ENCODE data around the gene TNS1. TPM values are rescaled to one million over a fixed set of nuclear protein-coding genes. Genes with fewer than 3 reads are reported as not detected.

TNS1 gene
- total RNA-seq, 1 experiment from 2014 or later, result 3.4 TPM

DNA sequence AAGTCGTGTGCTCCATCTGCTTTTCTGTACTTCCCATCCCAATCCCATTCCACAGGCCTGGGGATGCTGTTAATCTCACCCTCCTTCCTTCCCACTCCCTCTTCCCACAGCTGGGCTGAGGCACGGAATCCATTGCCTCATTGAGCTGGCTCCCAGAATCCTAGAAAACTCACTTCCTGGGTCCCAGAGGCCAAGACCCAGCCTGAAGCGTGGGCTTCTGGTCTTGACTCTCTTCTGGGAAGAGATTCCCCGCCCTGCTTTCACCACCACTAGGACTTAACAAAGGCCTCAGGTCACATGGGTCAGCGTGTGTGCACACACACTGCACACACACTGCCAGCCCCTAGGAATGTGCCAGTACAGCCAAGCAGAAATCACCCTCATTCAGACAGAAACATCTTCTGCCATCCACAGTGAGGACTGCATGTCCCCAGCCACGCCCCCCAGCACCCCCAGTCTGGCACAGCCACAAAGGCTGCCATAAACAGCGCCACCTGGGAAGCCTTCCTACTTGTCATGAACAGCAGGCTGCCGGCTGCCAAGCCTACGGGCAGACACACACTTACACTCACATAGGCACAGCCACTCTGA, 165.8 kb downstream of the TNS1 start:
- peak overlapping the region in 1 of 2 experiments; percentile 27; a peak in 1 of 5 replicates for H3K4me3 Mint-ChIP-seq
- Histone ChIP-seq H4K5ac (ENCODE audit: insufficient read length, low read depth, low read length) (no peak overlapping the region), H2AFZ (ENCODE audit: low read length) (no peak overlapping the region), H3K4me2 (ENCODE audit: insufficient read depth, insufficient read length, low read length) (no peak overlapping the region), H3K4ac (ENCODE audit: low read depth, low read length) (no peak overlapping the region; the same call in 1 of the 2 replicates), H3T11ph (ENCODE audit: low read length) (no peak overlapping the region), H3K27me3 (ENCODE audit: insufficient read depth, low read length) (no peaks in the 10 kb centered on the region), H3K9ac (ENCODE audit: extremely low read depth, insufficient read length, low read length) (no peak overlapping the region), H3K56ac (ENCODE audit: insufficient read length, low read depth, low read length) (no peak overlapping the region), H4K8ac (replicated peaks; ENCODE audit: insufficient read length, low read depth, low read length) (no peak overlapping the region), H3K27ac (ENCODE audit: insufficient read length, low read depth, low read length) (no peak overlapping the region), H2BK15ac (ENCODE audit: low read depth, low read length) (no peak overlapping the region), H3K79me1 (ENCODE audit: insufficient read depth, low read depth, low read length, poor library complexity, severe bottlenecking) (no peaks in the 10 kb centered on the region), H4K20me1 (ENCODE audit: control insufficient read depth, insufficient read depth, insufficient read length) (no peaks in the 10 kb centered on the region), H3K14ac (ENCODE audit: insufficient read depth, low read length) (peak overlapping the region; percentile 83), H2BK120ac (ENCODE audit: low read depth, low read length, poor library complexity, severe bottlenecking) (peak overlapping the region; percentile 82), H2BK5ac (ENCODE audit: insufficient read length, low read length) (no peak overlapping the region), H2AK5ac (ENCODE audit: insufficient read length, low read length) (no peak overlapping the region), H2BK12ac (ENCODE audit: insufficient read length, low read depth, low read length) (peak overlapping the region; percentile 5), H2BK20ac (ENCODE audit: low read depth, low read length, poor library complexity, severe bottlenecking) (no peak overlapping the region), H4K91ac (ENCODE audit: insufficient read length, low read depth, low read length) (no peak overlapping the region), H3K79me2 (ENCODE audit: insufficient read depth, low read length) (no peaks in the 10 kb centered on the region), H3K23ac (ENCODE audit: insufficient read length, low read depth, low read length) (no peak overlapping the region), H3K9me3 (ENCODE audit: control insufficient read depth, low read depth, low read length) (no peaks in the 10 kb centered on the region), H3K4me1 (ENCODE audit: insufficient read depth, low read length) (no peaks in the 10 kb centered on the region), H3K23me2 (ENCODE audit: insufficient read length, low read depth, low read length, poor library complexity, severe bottlenecking) (no peaks in the 10 kb centered on the region), H3K18ac (ENCODE audit: insufficient read length, low read depth, low read length) (peak overlapping the region; percentile 28)
- peaks cover 22 to 27% of the 10 kb centered on the region in 2 experiments for H3K4me1 Mint-ChIP-seq
- no peaks in the 10 kb centered on the region; a peak in 1 of 5 replicates for H3K9me3 Mint-ChIP-seq
- TF ChIP-seq CTCF (conservative IDR thresholded peaks at IDR 0.05), result peak; percentile 45; the same call in 2 of the 3 replicates
- peak overlapping the region; percentile 50 to 80 (median 79); a peak in 5 of 7 replicates for H3K27ac Mint-ChIP-seq
- H3K27me3 Mint-ChIP-seq (ENCODE audit: low read depth), result peaks cover 23% of the 10 kb centered on the region
- peaks cover 0 to 8% (median 7%) of the 10 kb centered on the region in 3 experiments; a peak in 5 of 7 replicates for H3K36me3 Mint-ChIP-seq (ENCODE audit: insufficient read depth in 1 of 3, low read depth in 3 of 3)
- WGBS (ENCODE audit: extremely low coverage, insufficient read length, low lambda C conversion rate), result no CpG with 5 or more reads among the region's 9 CpGs
- DNase-seq, result peak; percentile 75
